Measurements from ENCODE around the gene ZGPAT.

ZGPAT gene

DNA sequence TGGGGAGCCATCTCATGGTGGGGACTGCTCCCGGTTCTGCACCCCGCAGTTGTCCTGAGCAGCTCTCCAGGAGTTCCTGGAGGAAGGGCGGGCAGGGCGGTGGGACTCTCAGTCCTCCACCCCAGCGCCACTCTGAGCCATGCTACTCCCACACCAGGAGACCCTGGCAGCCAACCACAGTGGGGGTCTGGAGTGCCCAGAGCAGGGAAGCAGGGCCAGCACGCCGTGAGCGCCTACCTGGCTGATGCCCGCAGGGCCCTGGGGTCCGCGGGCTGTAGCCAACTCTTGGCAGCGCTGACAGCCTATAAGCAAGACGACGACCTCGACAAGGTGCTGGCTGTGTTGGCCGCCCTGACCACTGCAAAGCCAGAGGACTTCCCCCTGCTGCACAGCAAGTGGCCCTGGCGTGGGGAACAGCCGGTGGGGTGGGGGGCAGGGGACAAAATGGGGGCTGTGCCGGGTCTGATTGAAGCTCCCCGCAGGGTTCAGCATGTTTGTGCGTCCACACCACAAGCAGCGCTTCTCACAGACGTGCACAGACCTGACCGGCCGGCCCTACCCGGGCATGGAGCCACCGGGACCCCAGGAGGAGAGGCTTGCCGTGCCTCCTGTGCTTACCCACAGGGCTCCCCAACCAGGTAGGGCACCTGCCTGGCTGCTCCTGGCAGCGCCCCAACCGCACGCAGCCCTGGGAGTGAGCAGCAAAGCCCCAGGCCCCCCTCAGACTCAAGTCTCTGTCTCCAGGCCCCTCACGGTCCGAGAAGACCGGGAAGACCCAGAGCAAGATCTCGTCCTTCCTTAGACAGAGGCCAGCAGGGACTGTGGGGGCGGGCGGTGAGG, 13.0 kb upstream of the ZGPAT start:
- H3K4me3 ChIP-seq (ENCODE audit: low read depth, low read length) = no peak overlapping the region
- TF ChIP-seq MYC (IDR thresholded peaks at IDR 0.05; ENCODE audit: low read depth, low read length) = no peak
- TF ChIP-seq POLR2A (IDR thresholded peaks at IDR 0.05; ENCODE audit: extremely low read depth, insufficient read length) = no peak
- TF ChIP-seq, protein P1, sequence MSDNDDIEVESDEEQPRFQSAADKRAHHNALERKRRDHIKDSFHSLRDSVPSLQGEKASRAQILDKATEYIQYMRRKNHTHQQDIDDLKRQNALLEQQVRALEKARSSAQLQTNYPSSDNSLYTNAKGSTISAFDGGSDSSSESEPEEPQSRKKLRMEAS (IDR thresholded peaks at IDR 0.05; ENCODE audit: low read depth, low read length) = no peak
- TF ChIP-seq, protein P2, sequence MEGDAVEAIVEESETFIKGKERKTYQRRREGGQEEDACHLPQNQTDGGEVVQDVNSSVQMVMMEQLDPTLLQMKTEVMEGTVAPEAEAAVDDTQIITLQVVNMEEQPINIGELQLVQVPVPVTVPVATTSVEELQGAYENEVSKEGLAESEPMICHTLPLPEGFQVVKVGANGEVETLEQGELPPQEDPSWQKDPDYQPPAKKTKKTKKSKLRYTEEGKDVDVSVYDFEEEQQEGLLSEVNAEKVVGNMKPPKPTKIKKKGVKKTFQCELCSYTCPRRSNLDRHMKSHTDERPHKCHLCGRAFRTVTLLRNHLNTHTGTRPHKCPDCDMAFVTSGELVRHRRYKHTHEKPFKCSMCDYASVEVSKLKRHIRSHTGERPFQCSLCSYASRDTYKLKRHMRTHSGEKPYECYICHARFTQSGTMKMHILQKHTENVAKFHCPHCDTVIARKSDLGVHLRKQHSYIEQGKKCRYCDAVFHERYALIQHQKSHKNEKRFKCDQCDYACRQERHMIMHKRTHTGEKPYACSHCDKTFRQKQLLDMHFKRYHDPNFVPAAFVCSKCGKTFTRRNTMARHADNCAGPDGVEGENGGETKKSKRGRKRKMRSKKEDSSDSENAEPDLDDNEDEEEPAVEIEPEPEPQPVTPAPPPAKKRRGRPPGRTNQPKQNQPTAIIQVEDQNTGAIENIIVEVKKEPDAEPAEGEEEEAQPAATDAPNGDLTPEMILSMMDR (IDR thresholded peaks at IDR 0.05; ENCODE audit: low read depth, low read length) = no peak
- no peak for DNase-seq (ENCODE audit: low read depth)

DNA sequence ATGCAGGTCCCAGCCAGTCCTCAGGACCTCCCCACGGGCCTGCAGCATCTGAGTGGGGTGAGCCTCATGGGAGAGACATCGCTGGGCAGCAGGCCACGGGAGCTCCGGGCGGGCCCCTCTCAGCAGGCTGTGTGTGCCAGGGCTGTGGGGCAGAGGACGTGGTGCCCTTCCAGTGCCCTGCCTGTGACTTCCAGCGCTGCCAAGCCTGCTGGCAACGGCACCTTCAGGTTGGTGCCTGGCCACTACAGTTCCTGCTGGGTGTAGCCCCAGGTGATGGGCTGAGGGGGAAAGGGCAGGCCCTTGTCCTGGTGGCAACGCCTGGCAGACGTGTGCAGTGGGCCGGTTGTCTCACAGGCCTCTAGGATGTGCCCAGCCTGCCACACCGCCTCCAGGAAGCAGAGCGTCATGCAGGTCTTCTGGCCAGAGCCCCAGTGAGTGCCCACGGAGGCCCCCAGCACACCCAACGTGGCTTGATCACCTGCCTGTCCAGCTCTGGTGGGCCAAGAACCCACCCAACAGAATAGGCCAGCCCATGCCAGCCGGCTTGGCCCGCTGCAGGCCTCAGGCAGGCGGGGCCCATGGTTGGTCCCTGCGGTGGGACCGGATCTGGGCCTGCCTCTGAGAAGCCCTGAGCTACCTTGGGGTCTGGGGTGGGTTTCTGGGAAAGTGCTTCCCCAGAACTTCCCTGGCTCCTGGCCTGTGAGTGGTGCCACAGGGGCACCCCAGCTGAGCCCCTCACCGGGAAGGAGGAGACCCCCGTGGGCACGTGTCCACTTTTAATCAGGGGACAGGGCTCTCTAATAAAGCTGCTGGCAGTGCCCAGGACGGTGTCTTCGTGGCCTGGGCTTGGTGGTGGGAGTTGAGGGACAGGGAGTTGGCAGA, 12.2 kb upstream of the ZGPAT start:
- TF ChIP-seq, protein P1 (IDR thresholded peaks at IDR 0.05; ENCODE audit: low read depth, low read length) = no peak
- TF ChIP-seq MYC (IDR thresholded peaks at IDR 0.05; ENCODE audit: low read depth, low read length) (no peak), POLR2A (IDR thresholded peaks at IDR 0.05; ENCODE audit: extremely low read depth, insufficient read length) (no peak)
- TF ChIP-seq, protein P2 (IDR thresholded peaks at IDR 0.05; ENCODE audit: low read depth, low read length) = no peak
- no peak overlapping the region for H3K4me3 ChIP-seq (ENCODE audit: low read depth, low read length)
- DNase-seq (ENCODE audit: low read depth) = no peak

DNA sequence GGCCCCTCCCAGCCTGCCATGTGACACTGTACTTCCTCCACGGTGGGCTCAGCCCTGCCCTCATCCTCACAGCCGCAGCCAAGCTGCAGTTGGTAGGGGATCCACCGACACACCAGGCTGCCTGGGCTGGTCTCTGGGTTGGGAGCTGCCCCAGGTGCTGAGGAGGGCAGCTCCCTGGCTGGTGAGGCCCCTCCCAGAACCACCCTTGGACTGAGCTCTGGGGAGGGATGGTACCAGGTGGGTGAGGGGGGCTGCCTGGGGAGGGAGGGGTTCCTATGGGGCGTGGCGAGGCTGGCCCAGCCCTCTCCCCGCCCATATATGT, 11.6 kb upstream of the ZGPAT start:
- DNase-seq (ENCODE audit: low read depth) = peak; percentile 74
- TF ChIP-seq POLR2A (IDR thresholded peaks at IDR 0.05; ENCODE audit: extremely low read depth, insufficient read length) = no peak
- TF ChIP-seq, protein P2 (IDR thresholded peaks at IDR 0.05; ENCODE audit: low read depth, low read length) = no peak
- TF ChIP-seq MYC (IDR thresholded peaks at IDR 0.05; ENCODE audit: low read depth, low read length) = peak; percentile 72
- TF ChIP-seq, protein P1 (IDR thresholded peaks at IDR 0.05; ENCODE audit: low read depth, low read length) = peak; percentile 89
- H3K4me3 ChIP-seq (ENCODE audit: low read depth, low read length) = no peak overlapping the region

DNA sequence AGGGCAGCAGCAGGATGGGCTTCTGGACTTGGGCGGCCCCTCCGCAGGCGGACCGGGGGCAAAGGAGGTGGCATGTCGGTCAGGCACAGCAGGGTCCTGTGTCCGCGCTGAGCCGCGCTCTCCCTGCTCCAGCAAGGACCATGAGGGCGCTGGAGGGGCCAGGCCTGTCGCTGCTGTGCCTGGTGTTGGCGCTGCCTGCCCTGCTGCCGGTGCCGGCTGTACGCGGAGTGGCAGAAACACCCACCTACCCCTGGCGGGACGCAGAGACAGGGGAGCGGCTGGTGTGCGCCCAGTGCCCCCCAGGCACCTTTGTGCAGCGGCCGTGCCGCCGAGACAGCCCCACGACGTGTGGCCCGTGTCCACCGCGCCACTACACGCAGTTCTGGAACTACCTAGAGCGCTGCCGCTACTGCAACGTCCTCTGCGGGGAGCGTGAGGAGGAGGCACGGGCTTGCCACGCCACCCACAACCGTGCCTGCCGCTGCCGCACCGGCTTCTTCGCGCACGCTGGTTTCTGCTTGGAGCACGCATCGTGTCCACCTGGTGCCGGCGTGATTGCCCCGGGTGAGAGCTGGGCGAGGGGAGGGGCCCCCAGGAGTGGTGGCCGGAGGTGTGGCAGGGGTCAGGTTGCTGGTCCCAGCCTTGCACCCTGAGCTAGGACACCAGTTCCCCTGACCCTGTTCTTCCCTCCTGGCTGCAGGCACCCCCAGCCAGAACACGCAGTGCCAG, 11.0 kb upstream of the ZGPAT start, which contains the start of gene TNFRSF6B:
Gene TNFRSF6B, plus strand, starts transcription at position 25 of the 729 bp plus-strand sequence. Its CDS starts 116 bp downstream, at position 141.
- TF ChIP-seq POLR2A (IDR thresholded peaks at IDR 0.05; ENCODE audit: extremely low read depth, insufficient read length) = peak; percentile 9
- TF ChIP-seq, protein P2 (IDR thresholded peaks at IDR 0.05; ENCODE audit: low read depth, low read length) = no peak
- no peak within 1 kb of the TSS for H3K4me3 ChIP-seq (ENCODE audit: low read depth, low read length)
- no peak for DNase-seq (ENCODE audit: low read depth)

DNA sequence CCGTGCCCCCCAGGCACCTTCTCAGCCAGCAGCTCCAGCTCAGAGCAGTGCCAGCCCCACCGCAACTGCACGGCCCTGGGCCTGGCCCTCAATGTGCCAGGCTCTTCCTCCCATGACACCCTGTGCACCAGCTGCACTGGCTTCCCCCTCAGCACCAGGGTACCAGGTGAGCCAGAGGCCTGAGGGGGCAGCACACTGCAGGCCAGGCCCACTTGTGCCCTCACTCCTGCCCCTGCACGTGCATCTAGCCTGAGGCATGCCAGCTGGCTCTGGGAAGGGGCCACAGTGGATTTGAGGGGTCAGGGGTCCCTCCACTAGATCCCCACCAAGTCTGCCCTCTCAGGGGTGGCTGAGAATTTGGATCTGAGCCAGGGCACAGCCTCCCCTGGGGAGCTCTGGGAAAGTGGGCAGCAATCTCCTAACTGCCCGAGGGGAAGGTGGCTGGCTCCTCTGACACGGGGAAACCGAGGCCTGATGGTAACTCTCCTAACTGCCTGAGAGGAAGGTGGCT, 10.4 kb upstream of the ZGPAT start:
- TF ChIP-seq, protein P2 (IDR thresholded peaks at IDR 0.05; ENCODE audit: low read depth, low read length) = no peak
- TF ChIP-seq MYC (IDR thresholded peaks at IDR 0.05; ENCODE audit: low read depth, low read length) = no peak
- TF ChIP-seq, protein P1 (IDR thresholded peaks at IDR 0.05; ENCODE audit: low read depth, low read length) = no peak
- TF ChIP-seq POLR2A (IDR thresholded peaks at IDR 0.05; ENCODE audit: extremely low read depth, insufficient read length) = no peak
- DNase-seq (ENCODE audit: low read depth) = no peak
- H3K4me3 ChIP-seq (ENCODE audit: low read depth, low read length) = no peak overlapping the region
